NOMO-1 treated with dmso at 0.1 percent for 144 hours (cell line): ENCODE measurements around the gene SMG6.
A peak's percentile ranks its signal among the peaks of the same experiment; 100 is the strongest.

Source experiments
- DNase-seq: peaks from one replicate; lab custom pipeline; 2025; ENCODE audit not compliant: unreplicated experiment; lab: John Stamatoyannopoulos, UW

Gene SMG6

DNA sequence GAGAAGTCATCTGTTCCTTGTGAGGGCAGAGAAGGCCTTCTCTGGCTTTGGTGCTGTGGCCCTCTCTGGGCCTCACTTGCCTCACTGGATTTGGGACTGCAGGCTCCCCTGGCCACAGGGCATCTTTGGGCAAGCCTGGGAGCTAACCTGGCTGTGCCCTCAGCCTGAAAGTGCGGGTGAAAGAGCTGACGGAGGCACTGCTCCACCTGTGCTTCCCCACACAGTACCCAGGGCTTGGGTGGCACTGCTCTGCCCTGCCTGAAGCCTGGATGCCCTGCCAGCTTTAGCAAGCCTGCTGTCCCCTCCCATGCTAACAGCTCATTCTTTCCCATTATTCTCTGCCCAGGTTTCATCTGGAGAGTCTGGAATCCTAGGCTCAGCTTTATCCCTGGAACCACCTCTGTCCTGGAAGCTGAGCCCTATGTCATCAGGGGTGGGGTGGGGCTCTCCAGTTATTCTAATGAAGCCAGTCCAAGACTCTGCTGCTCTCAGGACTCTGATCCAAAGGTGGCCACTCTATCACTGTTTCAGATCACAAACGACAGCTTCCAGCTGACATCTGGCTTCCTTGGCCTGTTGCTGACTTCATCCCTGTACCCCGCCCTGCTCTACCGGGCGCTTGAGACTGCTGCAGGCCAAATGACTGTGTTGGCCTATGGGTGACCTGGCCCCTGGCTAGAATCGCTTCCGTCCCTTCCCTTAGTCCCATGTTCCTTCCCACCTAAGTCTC, 219.4 kb downstream of the SMG6 start:
- DNase-seq = no peak

DNA sequence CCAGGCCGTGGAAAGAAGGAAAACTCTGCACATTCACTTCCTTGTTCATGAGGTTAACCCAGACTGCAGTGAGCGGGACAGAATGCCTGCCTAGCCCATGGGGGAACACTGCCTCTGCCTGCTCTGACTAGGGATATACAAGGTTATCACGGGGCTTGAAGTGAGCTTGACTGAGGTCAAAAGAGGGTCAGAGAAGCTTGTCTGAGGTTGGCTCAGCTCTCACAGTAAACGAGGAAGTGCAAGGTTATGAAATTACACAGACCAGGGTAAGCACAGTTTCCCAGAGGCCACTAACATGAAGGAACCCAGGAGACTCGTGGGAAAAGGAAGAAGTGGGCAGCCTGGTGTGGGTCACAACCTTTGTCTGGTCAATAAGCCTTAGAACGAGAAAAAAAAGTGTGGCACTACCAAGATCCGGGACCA, 220.0 kb downstream of the SMG6 start:
- peak; percentile 73 for DNase-seq

DNA sequence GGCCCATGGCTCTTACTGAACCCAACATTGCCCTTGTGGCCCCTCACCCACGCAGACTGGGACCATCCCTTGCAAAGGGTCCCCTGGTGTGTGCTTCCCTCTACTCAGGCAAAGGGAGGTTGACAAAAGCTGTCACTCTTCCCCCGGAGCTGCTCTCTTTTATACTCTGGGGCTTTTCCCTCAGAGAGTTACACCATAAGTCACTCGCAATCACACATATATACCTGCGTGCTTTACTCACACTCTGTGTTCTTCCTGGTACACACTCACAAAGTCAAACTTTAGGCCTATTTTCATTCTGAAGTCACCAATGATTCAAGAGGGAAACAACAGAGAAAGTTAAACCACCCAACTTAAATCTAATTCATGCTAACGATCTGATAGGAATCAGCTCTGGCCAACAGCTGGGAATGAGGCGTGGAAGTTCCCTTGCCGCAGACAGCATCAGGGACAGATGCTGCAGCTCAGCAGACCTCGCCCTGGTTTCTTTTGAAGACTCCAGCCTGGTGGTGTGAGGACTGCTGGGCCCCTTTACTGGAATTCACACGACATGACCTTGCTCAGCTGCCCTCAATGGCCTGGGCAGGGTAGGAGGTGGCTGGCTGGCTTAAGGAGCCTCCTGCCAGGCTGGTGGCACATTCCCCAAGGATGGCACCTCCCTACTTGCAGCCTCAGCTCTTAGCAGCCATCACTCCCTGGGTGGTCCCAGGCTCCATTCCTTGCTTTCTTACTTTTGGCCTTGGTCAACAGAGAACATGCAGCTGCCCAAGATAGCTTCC, 221.4 kb downstream of the SMG6 start:
- no peak for DNase-seq

- no peak for DNase-seq
These were observed 222.0 kb downstream of the SMG6 start for GRCh38 chr17:2081564-2081963.

DNA sequence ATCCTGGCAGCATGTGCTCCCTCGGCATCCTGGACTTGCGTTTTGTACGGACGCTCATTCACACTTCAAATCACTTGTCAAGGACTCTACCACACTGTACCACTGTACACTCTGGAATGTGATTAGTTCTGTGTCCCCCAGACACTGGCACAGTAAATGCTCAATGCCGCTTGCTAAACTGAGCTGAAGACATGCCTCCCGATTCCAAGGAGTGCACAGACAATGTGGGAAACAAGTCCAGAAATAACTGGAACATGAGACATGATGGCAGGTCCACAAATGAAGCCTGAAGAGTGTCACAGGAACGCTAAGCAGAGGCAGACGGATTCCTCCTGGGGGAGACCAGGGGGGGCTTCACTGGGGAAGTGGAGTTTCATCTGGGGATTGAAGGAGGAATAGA, 226.5 kb downstream of the SMG6 start:
- no peak for DNase-seq

DNA sequence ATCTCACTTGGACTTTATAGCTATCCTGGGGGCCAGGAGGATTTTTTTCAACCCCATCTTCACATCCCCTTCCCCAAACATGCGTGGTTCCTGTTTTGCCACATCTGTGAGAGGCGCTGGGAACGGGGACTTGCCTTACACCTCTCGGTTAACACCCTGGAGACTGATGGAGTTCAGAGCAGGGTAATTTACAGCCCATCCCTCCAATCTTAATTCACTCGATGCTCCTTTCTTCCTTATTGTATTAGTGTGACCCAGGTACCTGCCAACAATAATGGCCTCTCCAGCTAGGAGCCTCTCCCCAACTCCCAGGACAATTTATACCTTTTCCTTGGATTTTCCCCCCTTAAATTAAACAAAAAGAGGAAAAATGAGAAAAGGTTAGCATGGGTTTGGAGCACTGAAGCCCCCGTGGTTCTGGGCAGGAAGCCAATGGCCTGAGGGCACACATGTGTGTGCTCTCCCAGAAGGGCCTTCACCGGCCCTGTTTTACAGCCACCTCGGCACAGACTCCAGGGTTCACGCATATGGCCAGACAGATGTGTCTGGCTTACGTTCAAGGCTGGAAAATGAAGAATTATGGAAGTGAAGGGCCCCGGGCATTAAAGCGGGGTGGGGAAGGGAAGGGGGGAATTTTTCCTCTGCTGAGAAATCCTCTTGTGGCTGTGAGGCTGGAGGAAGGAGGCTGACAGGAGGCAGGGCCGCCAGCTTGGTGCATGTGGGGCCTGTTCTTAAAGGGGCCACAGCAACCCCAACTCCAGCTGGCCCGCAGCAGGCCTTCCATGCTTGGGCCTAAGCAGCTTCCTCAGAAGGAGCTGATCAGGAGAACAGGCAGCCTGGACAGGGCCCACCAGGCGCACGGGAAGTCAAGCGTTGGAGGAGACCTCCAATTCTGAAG, 227.2 kb downstream of the SMG6 start:
- DNase-seq = no peak

DNA sequence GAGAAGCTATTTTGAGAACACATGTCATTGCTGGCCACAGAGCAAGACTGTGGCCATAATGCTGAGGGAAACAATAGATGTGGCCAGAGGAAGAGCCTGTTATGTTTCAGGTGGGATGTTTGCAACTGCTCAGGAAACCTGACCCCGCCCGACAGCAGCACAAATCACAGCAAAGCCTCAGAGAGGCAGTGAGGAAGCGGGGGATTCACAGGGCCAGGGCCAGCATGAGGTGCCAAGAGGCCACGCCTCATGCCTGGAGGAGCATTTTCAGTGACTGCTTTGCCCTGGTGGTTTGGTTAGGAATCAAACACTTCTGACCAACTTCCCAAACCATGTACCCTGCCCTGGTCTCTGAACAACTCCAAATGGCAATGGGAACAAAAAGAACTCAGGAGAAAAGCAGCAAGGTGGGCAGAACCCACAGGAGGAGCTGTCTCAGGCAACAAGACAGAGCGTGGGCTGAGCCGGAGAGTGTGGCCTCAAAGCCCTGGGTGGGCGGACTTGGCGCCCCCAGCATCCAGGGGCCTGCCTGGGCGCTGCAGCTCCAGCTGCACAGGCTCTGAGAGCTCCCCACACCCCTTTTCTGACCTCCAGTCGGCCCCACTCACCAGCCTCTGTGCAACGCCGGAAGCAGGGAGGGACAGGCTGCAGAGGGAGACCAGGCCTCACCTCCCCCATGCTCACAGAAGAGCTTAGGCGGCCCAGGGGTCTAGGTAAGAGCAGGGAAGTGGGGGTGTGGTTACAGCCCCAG, 228.1 kb downstream of the SMG6 start:
- DNase-seq = no peak

GRCh38 chr17:2074919-2075318, 228.7 kb downstream of the SMG6 start:
- no peak for DNase-seq

DNA sequence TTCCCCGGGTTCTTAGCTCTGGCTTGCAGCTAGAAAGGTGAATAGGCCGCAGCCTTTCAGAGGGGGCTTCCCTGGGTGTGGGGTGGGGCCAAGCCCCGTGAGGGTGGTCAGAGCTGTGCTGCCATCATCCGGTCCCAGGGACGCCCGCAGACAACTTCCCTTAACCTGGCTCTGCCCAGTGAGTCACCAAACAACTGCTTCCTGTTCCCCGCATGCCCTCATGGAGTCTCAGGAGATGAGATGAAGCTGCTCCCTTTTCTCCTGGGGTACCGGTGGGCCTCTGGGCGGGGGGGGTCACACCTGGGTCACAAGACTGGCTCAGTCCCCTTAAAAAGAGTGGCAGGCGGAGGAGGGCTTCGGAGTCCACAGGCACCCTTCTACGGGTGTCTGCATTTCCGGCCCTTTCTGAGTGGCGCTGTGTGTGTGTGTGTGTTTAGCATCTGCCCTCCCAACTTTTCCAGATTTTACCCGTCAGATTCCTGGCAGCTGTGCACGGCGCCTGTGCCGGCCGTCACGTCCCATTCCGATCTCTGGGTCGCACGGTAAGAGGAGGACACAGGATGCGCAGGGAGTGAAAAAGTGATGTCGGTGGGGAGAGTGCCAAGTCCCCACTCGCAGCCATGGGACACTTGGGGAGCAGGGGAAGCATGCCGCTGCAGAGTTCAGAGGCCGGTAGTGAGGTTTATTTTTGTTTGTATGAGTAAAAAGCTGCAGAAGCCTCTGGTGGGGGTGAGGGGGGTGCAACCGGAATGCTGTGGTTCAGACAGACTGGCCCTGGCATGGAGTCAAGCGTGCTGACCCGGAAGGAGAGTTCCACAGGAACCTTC, 231.9 kb downstream of the SMG6 start:
- DNase-seq = no peak

- no peak for DNase-seq
These were observed 232.6 kb downstream of the SMG6 start for GRCh38 chr17:2071024-2071385.

- DNase-seq = no peak
These were observed 233.2 kb downstream of the SMG6 start for GRCh38 chr17:2070241-2071023.

- no peak for DNase-seq
These were observed 235.0 kb downstream of the SMG6 start for GRCh38 chr17:2068519-2069051.

- no peak for DNase-seq
These were observed 235.5 kb downstream of the SMG6 start for GRCh38 chr17:2068031-2068518.

DNA sequence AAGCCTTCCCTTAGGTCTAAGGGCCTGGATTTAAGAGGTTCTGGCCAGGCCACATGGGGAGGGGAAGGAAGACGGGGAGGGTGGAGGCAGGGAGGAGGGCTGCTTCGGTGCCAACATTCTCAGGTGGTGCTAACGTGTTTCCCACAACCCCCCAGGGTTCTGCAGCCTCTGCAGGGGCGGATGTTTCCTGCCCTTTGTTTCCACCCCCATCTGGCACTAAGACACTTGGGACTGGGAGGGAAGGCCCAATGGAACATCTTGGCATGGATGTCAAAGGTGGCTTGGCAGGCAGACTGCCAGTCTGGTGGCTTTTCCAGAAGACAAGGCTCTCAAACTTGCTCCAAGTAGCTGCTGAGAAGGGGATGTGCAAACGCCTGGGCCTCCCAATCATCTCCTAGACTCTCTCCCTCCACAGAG, 236.0 kb downstream of the SMG6 start:
- DNase-seq = no peak

GRCh38 chr17:2067048-2067561, 236.5 kb downstream of the SMG6 start:
- no peak for DNase-seq

DNA sequence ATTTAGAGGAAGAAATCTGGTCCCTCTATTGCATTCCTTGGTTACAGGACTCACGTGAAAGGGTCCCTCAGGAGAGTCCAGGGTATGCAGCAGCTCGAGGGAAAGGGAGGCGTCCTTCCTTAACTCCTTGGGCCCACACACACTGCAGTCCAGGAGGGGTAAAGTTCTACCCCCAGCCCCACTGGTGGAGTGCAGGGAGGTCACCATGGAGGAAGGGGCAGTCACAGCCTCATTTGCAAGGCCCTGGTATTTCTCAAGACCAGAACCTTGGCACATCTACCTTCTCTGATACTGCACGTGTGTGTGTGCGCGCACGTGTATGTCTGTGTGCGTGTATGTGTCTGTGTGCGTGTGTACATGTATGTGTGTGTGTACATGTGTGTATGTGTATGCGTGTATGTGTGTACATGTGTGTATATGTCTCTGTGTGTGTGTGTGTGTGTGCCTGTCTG, 237.6 kb downstream of the SMG6 start:
- no peak for DNase-seq

GRCh38 chr17:2064980-2065785, 238.4 kb downstream of the SMG6 start:
- peak; percentile 21 for DNase-seq

GRCh38 chr17:2064520-2064971, 239.0 kb downstream of the SMG6 start:
- DNase-seq = no peak
